Breast epithelium (tissue), 4 donors: Measurements from ENCODE around the gene TTC38. TPM values are rescaled to one million over a fixed set of nuclear protein-coding genes. Genes with fewer than 3 reads are reported as not detected.

Experiments used
- DNase-seq, 2 donors: peaks; one replicate each; pipeline ENCODE4 v3.0.0-alpha.2; 2019; ENCODE audit warnings: low spot score in 2 of 2
- H3K27ac ChIP-seq, 2 donors: fragments of 200-600 bp; sonication (generic) in 1 of 2; one replicate each; pipeline ENCODE4 v1.5.1; 2016 to 2019; ENCODE audit warnings: mild to moderate bottlenecking in 1 of 2
- H3K27me3 ChIP-seq, 2 donors: fragments of 200-600 bp; sonication (generic) in 1 of 2; one replicate each; pipeline versions ENCODE4 v1.5.1 to v1.6.0; 2017 to 2019; ENCODE audit warnings: control low read depth in 1 of 2, mild to moderate bottlenecking in 1 of 2
- H3K36me3 ChIP-seq: fragments of 200-600 bp; one replicate; pipeline ENCODE4 v1.5.1; 2019
- H3K4me1 ChIP-seq, 2 donors: fragments of 200-600 bp; sonication (generic); one replicate each; pipeline ENCODE4 v1.5.1; 2016 to 2019; ENCODE audit warnings: control low read depth in 1 of 2
- H3K4me3 ChIP-seq, 3 donors: fragments of 200-600 bp; sonication (generic); 1 replicate in 2 of 3; 2 replicates in 1 of 3; pipeline ENCODE4 v1.5.1; 2016 to 2019; ENCODE audit warnings: mild to moderate bottlenecking in 3 of 3, moderate library complexity in 2 of 3
- H3K9me3 ChIP-seq, 2 donors: fragments of 200-600 bp; sonication (generic) in 1 of 2; one replicate each; pipeline ENCODE4 v1.5.1; 2016 to 2019; ENCODE audit warnings: control low read depth in 1 of 2
- POLR2A ChIP-seq: fragments of 450-650 bp; IDR thresholded peaks from one replicate; pipeline ENCODE4 v1.6.1; 2016; ENCODE audit warnings: antibody characterized with exemption, mild to moderate bottlenecking, moderate library complexity
- POLR2AphosphoS5 ChIP-seq, 3 donors: sonication (generic); formaldehyde crosslinking; IDR thresholded peaks; one replicate each; pipeline ENCODE4 v1.6.1; 2017; ENCODE audit warnings: antibody characterized with exemption in 3 of 3
- intact Hi-C: fragments of 100-400 bp; cut with DNase I; formaldehyde crosslinking; loops from one replicate; pipeline ENCODE4 v1.15.1; 2023; ENCODE audit warnings: low total_unique reads
- total RNA-seq, 3 donors: library from RNA; depleted of rRNA; stranded (reverse); fragments of >200 nt; gene quantifications; one replicate each; pipeline ENCODE4 v1.1.0, GENCODE V29; 2016
- TF ChIP-seq, protein P1 (sequence below), 3 donors: fragments of 450-650 bp; IDR thresholded peaks; one replicate each; pipeline ENCODE4 v1.5.1; 2016 to 2017; ENCODE audit warnings: antibody characterized with exemption in 3 of 3, mild to moderate bottlenecking in 3 of 3, moderate library complexity in 3 of 3

The TTC38 gene
- total RNA-seq, 3 donors from 2014 or later, result 55.6 to 115 (median 82.3) TPM

DNA sequence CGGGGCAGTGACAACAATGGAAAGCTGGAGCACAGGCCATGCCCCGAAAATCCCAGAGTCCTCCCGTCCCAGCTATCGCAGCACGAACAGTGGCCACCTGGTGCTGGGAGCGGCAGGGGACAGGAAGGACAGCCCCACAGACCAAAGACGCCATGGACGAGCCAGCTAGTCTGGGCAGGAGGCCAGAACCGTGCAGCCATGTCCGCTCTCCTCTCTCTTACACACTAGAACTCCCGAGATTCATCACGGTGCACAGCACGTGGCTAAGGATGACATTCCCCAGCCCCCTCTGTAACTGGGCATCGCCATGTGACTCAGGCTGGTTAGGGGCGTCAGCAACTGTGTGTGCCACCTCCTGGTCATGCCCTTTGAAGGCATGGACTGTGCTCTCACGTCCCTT lies 22.3 kb upstream of the TTC38 start:
- H3K27ac ChIP-seq, result no peak overlapping the region

DNA sequence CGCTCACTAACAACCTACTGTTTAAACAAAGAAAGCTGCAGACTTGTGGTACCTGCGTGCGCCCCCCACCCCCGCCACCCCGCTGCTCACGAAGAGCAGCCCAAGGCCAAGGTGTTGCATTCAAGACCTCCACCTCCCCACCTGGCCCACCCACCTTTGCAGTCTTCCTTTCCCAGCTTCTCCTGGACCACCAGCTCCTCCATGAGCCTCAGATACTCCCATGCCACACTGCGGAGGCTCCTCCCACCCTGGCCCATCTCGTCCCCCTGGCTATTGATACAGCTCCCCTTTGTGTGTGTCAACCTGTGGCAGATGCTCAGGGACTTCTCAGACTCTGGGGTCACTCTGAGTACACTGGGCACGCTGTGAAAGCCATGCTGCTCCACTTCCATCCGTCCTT lies 21.6 kb upstream of the TTC38 start:
- Histone ChIP-seq H3K4me3 (no peak overlapping the region), H3K9me3 (no peaks in the 10 kb centered on the region), H3K36me3 (no peaks in the 10 kb centered on the region), H3K27ac (no peak overlapping the region), H3K27me3 (no peaks in the 10 kb centered on the region), H3K4me1 (peaks cover 0 to 5% of the 10 kb centered on the region in 2 donors)
- no peak for DNase-seq
- TF ChIP-seq POLR2A (no peak), POLR2AphosphoS5 (IDR thresholded peaks at IDR 0.05) (no peak)
- TF ChIP-seq, protein P1, sequence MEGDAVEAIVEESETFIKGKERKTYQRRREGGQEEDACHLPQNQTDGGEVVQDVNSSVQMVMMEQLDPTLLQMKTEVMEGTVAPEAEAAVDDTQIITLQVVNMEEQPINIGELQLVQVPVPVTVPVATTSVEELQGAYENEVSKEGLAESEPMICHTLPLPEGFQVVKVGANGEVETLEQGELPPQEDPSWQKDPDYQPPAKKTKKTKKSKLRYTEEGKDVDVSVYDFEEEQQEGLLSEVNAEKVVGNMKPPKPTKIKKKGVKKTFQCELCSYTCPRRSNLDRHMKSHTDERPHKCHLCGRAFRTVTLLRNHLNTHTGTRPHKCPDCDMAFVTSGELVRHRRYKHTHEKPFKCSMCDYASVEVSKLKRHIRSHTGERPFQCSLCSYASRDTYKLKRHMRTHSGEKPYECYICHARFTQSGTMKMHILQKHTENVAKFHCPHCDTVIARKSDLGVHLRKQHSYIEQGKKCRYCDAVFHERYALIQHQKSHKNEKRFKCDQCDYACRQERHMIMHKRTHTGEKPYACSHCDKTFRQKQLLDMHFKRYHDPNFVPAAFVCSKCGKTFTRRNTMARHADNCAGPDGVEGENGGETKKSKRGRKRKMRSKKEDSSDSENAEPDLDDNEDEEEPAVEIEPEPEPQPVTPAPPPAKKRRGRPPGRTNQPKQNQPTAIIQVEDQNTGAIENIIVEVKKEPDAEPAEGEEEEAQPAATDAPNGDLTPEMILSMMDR (IDR thresholded peaks at IDR 0.05), result no peak
- intact Hi-C loops, result no loop called here

More for the DNA sequence above, 22.3 kb upstream of the TTC38 start:
- no peak for DNase-seq
- Histone ChIP-seq H3K36me3 (no peaks in the 10 kb centered on the region), H3K9me3 (no peaks in the 10 kb centered on the region), H3K4me3 (no peak overlapping the region), H3K4me1 (peaks cover 0 to 5% of the 10 kb centered on the region in 2 donors), H3K27me3 (no peaks in the 10 kb centered on the region)
- intact Hi-C loops, result no loop called here
- TF ChIP-seq, protein P1 (IDR thresholded peaks at IDR 0.05), result no peak
- TF ChIP-seq POLR2AphosphoS5 (IDR thresholded peaks at IDR 0.05), result no peak
- TF ChIP-seq POLR2A, result no peak

DNA sequence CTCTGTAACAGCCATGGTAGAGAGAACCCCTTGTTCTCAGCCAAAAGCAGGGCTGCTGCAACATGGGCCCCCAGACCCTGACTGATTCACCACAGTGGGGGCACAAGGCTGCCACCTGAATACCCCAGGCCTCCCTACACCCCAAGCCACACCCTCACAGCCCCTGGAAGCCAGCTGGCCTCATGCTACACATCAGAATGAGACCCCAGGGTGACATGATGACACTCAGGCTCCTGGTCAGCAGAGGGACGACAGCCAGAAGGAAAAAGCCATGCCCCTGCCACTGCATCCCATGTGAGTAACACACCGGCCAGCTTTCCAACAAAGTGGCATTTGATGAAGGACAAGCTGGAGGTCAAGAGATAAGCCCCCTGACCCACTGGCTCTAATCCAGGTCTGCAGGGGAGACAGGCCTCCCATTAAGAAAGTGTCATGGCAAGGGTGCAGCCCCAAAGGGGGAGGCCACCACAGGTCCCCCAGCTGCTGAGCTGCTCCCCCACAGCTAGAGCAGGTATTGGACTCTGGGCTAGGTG lies 20.3 kb upstream of the TTC38 start:
- H3K4me3 ChIP-seq, result no peak overlapping the region
- H3K36me3 ChIP-seq, result no peaks in the 10 kb centered on the region
- TF ChIP-seq POLR2AphosphoS5 (IDR thresholded peaks at IDR 0.05), result no peak
- TF ChIP-seq, protein P1 (IDR thresholded peaks at IDR 0.05), result no peak
- no peaks in the 10 kb centered on the region for H3K9me3 ChIP-seq
- no peaks in the 10 kb centered on the region for H3K27me3 ChIP-seq
- no peak for DNase-seq
- intact Hi-C loops, result no loop called here
- H3K4me1 ChIP-seq, result peaks cover 0 to 5% of the 10 kb centered on the region in 2 donors
- no peak overlapping the region for H3K27ac ChIP-seq

DNA sequence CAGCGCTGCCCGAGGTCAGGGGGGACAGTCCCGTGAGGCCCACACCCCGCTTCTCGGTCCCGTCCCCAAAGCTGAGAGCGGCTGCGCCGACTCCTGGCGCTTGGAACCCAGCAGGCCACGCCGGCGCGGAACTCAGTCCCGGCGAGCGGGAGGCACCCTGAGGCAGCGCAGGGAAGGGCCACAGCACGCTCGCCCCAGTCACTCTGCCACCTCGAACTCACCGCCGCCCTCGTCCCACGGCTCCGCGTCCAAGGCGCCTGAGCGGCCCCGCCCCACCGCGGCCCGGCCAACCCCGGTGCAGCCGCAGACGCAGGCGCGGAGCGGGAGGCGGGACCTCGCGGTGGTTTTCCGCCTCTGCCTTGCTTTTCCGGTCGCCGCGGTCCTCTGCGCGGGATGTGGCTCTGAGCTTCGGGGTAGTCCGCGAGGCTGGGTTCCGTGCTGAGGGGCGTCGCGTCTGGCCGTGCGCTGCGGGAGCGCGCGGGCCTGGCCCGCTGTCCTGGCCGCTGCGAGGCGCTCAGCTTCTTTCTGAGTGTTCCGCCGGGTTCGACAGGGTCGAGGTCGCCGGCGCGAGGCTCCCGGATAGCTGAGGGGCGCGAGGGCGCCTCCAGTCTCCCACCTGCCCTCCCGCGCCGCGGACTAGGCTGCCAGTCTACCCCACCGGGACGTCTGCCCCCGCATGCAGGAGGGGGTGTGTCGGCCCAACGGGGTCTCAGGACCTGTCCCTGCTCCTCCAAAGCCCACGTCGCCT lies 17.6 kb upstream of the TTC38 start, which contains the start of gene CDPF1:
Gene CDPF1, minus strand, starts transcription at position 259 of the 748 bp plus-strand sequence. CDS start 2,009 bp downstream, outside the sequence.
- Histone ChIP-seq H3K36me3 (no peaks in the 10 kb centered on the region), H3K9me3 (no peaks in the 10 kb centered on the region), H3K4me3 (peak within 1 kb of the TSS; percentile 81 to 88 (median 82)), H3K4me1 (peaks cover 0 to 5% of the 10 kb centered on the region in 2 donors), H3K27me3 (no peaks in the 10 kb centered on the region), H3K27ac (peak within 1 kb of the TSS; percentile 83 to 86)
- intact Hi-C loops, result loop anchor here (1.0 kb wide), 1 partner anchor 87 kb away; no protein-coding TSS in a partner anchor
- peak; percentile 52 for TF ChIP-seq POLR2A
- TF ChIP-seq, protein P1 (IDR thresholded peaks at IDR 0.05), result no peak
- TF ChIP-seq POLR2AphosphoS5 (IDR thresholded peaks at IDR 0.05), result peak; percentile 58 to 77 (median 70)
- peak; percentile 80 to 91 for DNase-seq

DNA sequence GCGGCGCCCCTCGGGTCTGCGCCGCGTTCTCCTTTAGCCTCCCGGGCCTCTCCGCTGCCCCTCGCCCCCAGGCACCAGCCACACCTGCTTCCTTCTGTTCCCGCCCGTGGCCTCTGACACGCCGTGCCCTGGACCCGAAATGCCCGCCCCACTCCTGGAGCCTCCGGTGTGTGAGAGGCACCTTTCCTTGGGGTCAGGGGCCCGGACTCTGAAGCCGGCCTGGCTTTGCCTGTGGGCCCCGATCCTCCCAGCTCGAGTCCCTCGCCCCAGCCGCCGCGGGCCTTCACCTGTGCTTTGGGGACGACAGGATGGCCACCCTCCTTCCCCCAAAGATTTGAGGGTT lies 17.1 kb upstream of the TTC38 start:
- no peaks in the 10 kb centered on the region for H3K9me3 ChIP-seq
- H3K36me3 ChIP-seq, result no peaks in the 10 kb centered on the region
- no peak for TF ChIP-seq POLR2AphosphoS5 (IDR thresholded peaks at IDR 0.05)
- no peak for TF ChIP-seq POLR2A
- TF ChIP-seq, protein P1 (IDR thresholded peaks at IDR 0.05), result no peak
- no peaks in the 10 kb centered on the region for H3K27me3 ChIP-seq
- H3K27ac ChIP-seq, result peak overlapping the region; percentile 83 to 86
- DNase-seq, result no peak
- H3K4me3 ChIP-seq, result peak overlapping the region; percentile 81 to 88 (median 82)
- intact Hi-C loops, result loop anchor here (1.0 kb wide), 1 partner anchor 87 kb away; no protein-coding TSS in a partner anchor
- peaks cover 0 to 5% of the 10 kb centered on the region in 2 donors for H3K4me1 ChIP-seq
